ENCODE measurements around the gene C1orf21. TPM values are rescaled to one million over a fixed set of nuclear protein-coding genes. Genes with fewer than 3 reads are reported as not detected.

The C1orf21 gene
- polyA plus RNA-seq, 1 donor (not counting 4 experiments of a cell fraction or from before 2014, with no cell fraction given), result 44.3 TPM

DNA sequence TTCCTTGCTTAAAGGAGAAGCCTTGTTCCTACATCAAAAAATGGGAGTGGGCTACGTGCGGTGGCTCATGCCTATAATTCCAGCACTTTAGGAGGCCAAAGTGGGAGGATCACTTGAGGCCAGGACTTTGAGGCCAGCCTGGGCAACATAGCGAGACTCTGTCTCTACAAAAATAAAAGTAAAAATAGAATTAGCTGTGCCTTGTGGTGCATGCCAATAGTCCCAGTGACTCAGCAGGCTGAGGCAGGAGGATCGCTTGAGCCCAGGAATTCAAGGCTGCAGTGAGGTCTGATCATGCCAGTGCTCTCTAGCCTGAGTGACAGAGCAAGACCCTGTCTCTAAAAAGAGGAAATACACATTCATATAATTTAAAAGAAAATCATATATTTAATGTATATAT lies 127.1 kb downstream of the C1orf21 start:
- DNase-seq (ENCODE audit: low read depth, low spot score), result no peak
- peak overlapping the region; percentile 27 for H3K4me2 ChIP-seq (ENCODE audit: control insufficient read depth, extremely low read depth, insufficient read depth, low read depth, low read length)
- no peaks in the 10 kb centered on the region for H3K27me3 ChIP-seq (ENCODE audit: control insufficient read depth, extremely low read depth, insufficient read depth, low read length)
- no peaks in the 10 kb centered on the region for H3K9me3 ChIP-seq (ENCODE audit: control insufficient read depth, low read depth, low read length)
- H3K79me2 ChIP-seq (ENCODE audit: control insufficient read depth, insufficient read depth, low read length), result no peaks in the 10 kb centered on the region
- H3K4me1 ChIP-seq (ENCODE audit: control insufficient read depth, extremely low read depth, insufficient read depth, low read length), result peaks cover 14% of the 10 kb centered on the region
- no peaks in the 10 kb centered on the region for H3K9me1 ChIP-seq (ENCODE audit: control insufficient read depth, extremely low read depth, insufficient read depth, low read length)
- H3K4me3 ChIP-seq (ENCODE audit: control insufficient read depth in 2 of 3, extremely low read depth in 1 of 3, insufficient read depth in 2 of 3, low read depth in 1 of 3, low read length in 3 of 3), result no peak overlapping the region
- H4K20me1 ChIP-seq (ENCODE audit: control insufficient read depth, extremely low read depth, insufficient read depth, low read length), result no peaks in the 10 kb centered on the region
- dilution Hi-C loops (cut with MboI; ENCODE audit: extremely low pct_ligation_motif_present, low sequenced_read_pairs), result no loop called here
- no peak overlapping the region for H3K9ac ChIP-seq (ENCODE audit: control insufficient read depth, extremely low read depth, insufficient read depth, low read length)
- TF ChIP-seq, protein P1, sequence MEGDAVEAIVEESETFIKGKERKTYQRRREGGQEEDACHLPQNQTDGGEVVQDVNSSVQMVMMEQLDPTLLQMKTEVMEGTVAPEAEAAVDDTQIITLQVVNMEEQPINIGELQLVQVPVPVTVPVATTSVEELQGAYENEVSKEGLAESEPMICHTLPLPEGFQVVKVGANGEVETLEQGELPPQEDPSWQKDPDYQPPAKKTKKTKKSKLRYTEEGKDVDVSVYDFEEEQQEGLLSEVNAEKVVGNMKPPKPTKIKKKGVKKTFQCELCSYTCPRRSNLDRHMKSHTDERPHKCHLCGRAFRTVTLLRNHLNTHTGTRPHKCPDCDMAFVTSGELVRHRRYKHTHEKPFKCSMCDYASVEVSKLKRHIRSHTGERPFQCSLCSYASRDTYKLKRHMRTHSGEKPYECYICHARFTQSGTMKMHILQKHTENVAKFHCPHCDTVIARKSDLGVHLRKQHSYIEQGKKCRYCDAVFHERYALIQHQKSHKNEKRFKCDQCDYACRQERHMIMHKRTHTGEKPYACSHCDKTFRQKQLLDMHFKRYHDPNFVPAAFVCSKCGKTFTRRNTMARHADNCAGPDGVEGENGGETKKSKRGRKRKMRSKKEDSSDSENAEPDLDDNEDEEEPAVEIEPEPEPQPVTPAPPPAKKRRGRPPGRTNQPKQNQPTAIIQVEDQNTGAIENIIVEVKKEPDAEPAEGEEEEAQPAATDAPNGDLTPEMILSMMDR (optimal IDR thresholded peaks at IDR 0.05 in 1 of 3, IDR thresholded peaks at IDR 0.05 in 1 of 3, conservative IDR thresholded peaks at IDR 0.05 in 1 of 3; ENCODE audit: extremely low read depth in 1 of 3, insufficient read depth in 2 of 3, low read length in 3 of 3), result no peak
- TF ChIP-seq EZH2 (IDR thresholded peaks at IDR 0.05; ENCODE audit: low read length), result no peak
- no peak overlapping the region for H2AFZ ChIP-seq (ENCODE audit: control insufficient read depth, low read length)
- FAIRE-seq, result peak; percentile 87
- no peaks in the 10 kb centered on the region for H3K36me3 ChIP-seq (ENCODE audit: control insufficient read depth in 2 of 2, extremely low read depth in 1 of 2, insufficient read depth in 2 of 2, low read length in 2 of 2)
- H3K27ac ChIP-seq (ENCODE audit: control insufficient read depth, insufficient read depth, low read length), result peak overlapping the region; percentile 41

DNA sequence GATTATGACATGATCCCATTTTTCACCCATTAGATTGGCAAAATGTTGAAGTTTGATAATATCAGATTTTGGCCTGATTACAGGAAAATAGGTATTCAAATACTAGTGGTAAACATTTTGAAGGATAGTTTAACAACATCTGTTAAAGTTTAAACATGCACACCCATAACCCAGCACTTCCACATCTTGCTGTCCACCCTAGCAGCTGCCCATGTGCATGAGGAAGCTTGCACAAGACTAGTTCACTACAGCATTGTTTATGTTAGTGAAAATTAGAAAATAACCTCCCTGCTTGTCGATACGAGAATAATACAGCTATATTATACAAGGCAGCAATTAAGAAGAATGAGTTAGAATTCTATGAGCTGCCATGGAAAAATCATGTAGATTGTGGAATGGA lies 127.6 kb downstream of the C1orf21 start:
- no peak overlapping the region for H3K27ac ChIP-seq (ENCODE audit: control insufficient read depth, insufficient read depth, low read length)
- H3K36me3 ChIP-seq (ENCODE audit: control insufficient read depth in 2 of 2, extremely low read depth in 1 of 2, insufficient read depth in 2 of 2, low read length in 2 of 2), result no peaks in the 10 kb centered on the region
- H3K4me3 ChIP-seq (ENCODE audit: control insufficient read depth in 2 of 3, extremely low read depth in 1 of 3, insufficient read depth in 2 of 3, low read depth in 1 of 3, low read length in 3 of 3), result no peak overlapping the region
- no peak for DNase-seq (ENCODE audit: low read depth, low spot score)
- no peaks in the 10 kb centered on the region for H4K20me1 ChIP-seq (ENCODE audit: control insufficient read depth, extremely low read depth, insufficient read depth, low read length)
- no peaks in the 10 kb centered on the region for H3K27me3 ChIP-seq (ENCODE audit: control insufficient read depth, extremely low read depth, insufficient read depth, low read length)
- no peaks in the 10 kb centered on the region for H3K9me1 ChIP-seq (ENCODE audit: control insufficient read depth, extremely low read depth, insufficient read depth, low read length)
- peaks cover 14% of the 10 kb centered on the region for H3K4me1 ChIP-seq (ENCODE audit: control insufficient read depth, extremely low read depth, insufficient read depth, low read length)
- TF ChIP-seq, protein P1 (optimal IDR thresholded peaks at IDR 0.05 in 1 of 3, IDR thresholded peaks at IDR 0.05 in 1 of 3, conservative IDR thresholded peaks at IDR 0.05 in 1 of 3; ENCODE audit: extremely low read depth in 1 of 3, insufficient read depth in 2 of 3, low read length in 3 of 3), result no peak
- no peak for TF ChIP-seq EZH2 (IDR thresholded peaks at IDR 0.05; ENCODE audit: low read length)
- H3K9me3 ChIP-seq (ENCODE audit: control insufficient read depth, low read depth, low read length), result no peaks in the 10 kb centered on the region
- no peak overlapping the region for H3K9ac ChIP-seq (ENCODE audit: control insufficient read depth, extremely low read depth, insufficient read depth, low read length)
- FAIRE-seq, result peak; percentile 29
- dilution Hi-C loops (cut with MboI; ENCODE audit: extremely low pct_ligation_motif_present, low sequenced_read_pairs), result no loop called here
- no peak overlapping the region for H2AFZ ChIP-seq (ENCODE audit: control insufficient read depth, low read length)
- H3K79me2 ChIP-seq (ENCODE audit: control insufficient read depth, insufficient read depth, low read length), result no peaks in the 10 kb centered on the region
- H3K4me2 ChIP-seq (ENCODE audit: control insufficient read depth, extremely low read depth, insufficient read depth, low read depth, low read length), result no peak overlapping the region
